DOHH2 (cell line): Measurements from ENCODE around the gene PCYT1B.

Experiments
- H3F3A ChIP-seq: fragments of 200-600 bp; sonication (generic), shearing (Covaris generic); 2 replicates; pipeline ENCODE4 v1.6.0; 2016; ENCODE audit warnings: antibody characterized with exemption, mild to moderate bottlenecking; ENCODE audit not compliant: control insufficient read depth, insufficient read depth
- H3K27ac ChIP-seq: fragments of 200-600 bp; sonication (generic); 2 replicates; pipeline ENCODE4 v1.5.1; 2014; ENCODE audit warnings: low read depth, mild to moderate bottlenecking, low read length, moderate library complexity
- H3K27me3 ChIP-seq: fragments of 200-600 bp; sonication (generic); 2 replicates; pipeline ENCODE4 v1.6.1; 2014; ENCODE audit warnings: mild to moderate bottlenecking, low read length, mixed read lengths; ENCODE audit not compliant: control insufficient read depth
- H3K36me3 ChIP-seq: fragments of 200-600 bp; sonication (generic); 2 replicates; pipeline ENCODE4 v1.6.1; 2014; ENCODE audit warnings: mild to moderate bottlenecking, low read length, moderate library complexity, mixed read lengths; ENCODE audit not compliant: control insufficient read depth
- H3K4me1 ChIP-seq: fragments of 200-600 bp; sonication (generic); 2 replicates; pipeline ENCODE4 v1.6.1; 2014; ENCODE audit warnings: mild to moderate bottlenecking, low read length, mixed read lengths; ENCODE audit not compliant: control insufficient read depth
- H3K4me2 ChIP-seq: fragments of 200-600 bp; sonication (generic); 2 replicates; pipeline ENCODE4 v1.6.0; 2014; ENCODE audit warnings: mild to moderate bottlenecking, low read length, moderate library complexity
- H3K4me3 ChIP-seq: fragments of 200-600 bp; sonication (generic); 2 replicates; pipeline ENCODE4 v1.5.1; 2014; ENCODE audit warnings: mild to moderate bottlenecking, low read length, mixed read lengths
- H3K79me2 ChIP-seq: fragments of 200-600 bp; sonication (generic); 2 replicates; pipeline ENCODE4 v1.6.1; 2014; ENCODE audit warnings: mild to moderate bottlenecking, low read length, mixed read lengths; ENCODE audit not compliant: control insufficient read depth
- H3K9me2 ChIP-seq: fragments of 200-600 bp; sonication (generic); replicated peaks from 2 replicates; pipeline ENCODE4 v1.6.1; 2014; ENCODE audit warnings: mild to moderate bottlenecking, low read length, mixed read lengths; ENCODE audit not compliant: control insufficient read depth
- H3K9me3 ChIP-seq: fragments of 200-600 bp; sonication (generic); 2 replicates; pipeline ENCODE4 v1.6.1; 2014; ENCODE audit warnings: antibody characterized with exemption, low read length, mixed read lengths; ENCODE audit not compliant: control insufficient read depth, insufficient read depth
- H4K20me1 ChIP-seq: fragments of 200-600 bp; sonication (generic); 2 replicates; pipeline ENCODE4 v1.6.0; 2014; ENCODE audit warnings: low read depth, mild to moderate bottlenecking, antibody characterized with exemption, low read length, moderate library complexity; ENCODE audit not compliant: control insufficient read depth, insufficient read depth
- CTCF ChIP-seq: fragments of 200-600 bp; sonication (generic); IDR thresholded peaks from one replicate; pipeline ENCODE4 v1.5.1; 2014; ENCODE audit warnings: antibody characterized with exemption, mild to moderate bottlenecking, low read depth, low read length; ENCODE audit not compliant: poor library complexity, severe bottlenecking
- EZH2phosphoT487 ChIP-seq: fragments of 200-600 bp; sonication (generic); IDR thresholded peaks from 2 replicates; pipeline ENCODE4 v1.6.1; 2017; ENCODE audit warnings: borderline replicate concordance, mild to moderate bottlenecking, antibody characterized with exemption, low read length, moderate library complexity, mixed read lengths

PCYT1B gene

GRCh38 chrX:24577091-24577490 lies 70.1 kb downstream of the PCYT1B start:
- TF ChIP-seq EZH2phosphoT487, result no peak
- TF ChIP-seq CTCF, result no peak
- Histone ChIP-seq H3K4me2 (no peak overlapping the region), H3K79me2 (no peaks in the 10 kb centered on the region), H4K20me1 (no peaks in the 10 kb centered on the region), H3K9me2 (no peaks in the 10 kb centered on the region), H3K9me3 (no peaks in the 10 kb centered on the region), H3K27ac (no peak overlapping the region), H3K4me3 (no peak overlapping the region), H3K36me3 (no peaks in the 10 kb centered on the region), H3F3A (no peaks in the 10 kb centered on the region), H3K27me3 (no peaks in the 10 kb centered on the region), H3K4me1 (no peaks in the 10 kb centered on the region)

- H3F3A ChIP-seq, result no peaks in the 10 kb centered on the region
- no peaks in the 10 kb centered on the region for H3K9me3 ChIP-seq
- no peak overlapping the region for H3K4me3 ChIP-seq
- H3K27me3 ChIP-seq, result no peaks in the 10 kb centered on the region
- no peaks in the 10 kb centered on the region for H3K79me2 ChIP-seq
- no peaks in the 10 kb centered on the region for H3K4me1 ChIP-seq
- no peaks in the 10 kb centered on the region for H4K20me1 ChIP-seq
- no peak overlapping the region for H3K4me2 ChIP-seq
- TF ChIP-seq EZH2phosphoT487, result no peak
- no peak for TF ChIP-seq CTCF
- no peak overlapping the region for H3K27ac ChIP-seq
- no peaks in the 10 kb centered on the region for H3K9me2 ChIP-seq
- H3K36me3 ChIP-seq, result no peaks in the 10 kb centered on the region
Measured at GRCh38 chrX:24575496-24575895, 71.7 kb downstream of the PCYT1B start.

DNA sequence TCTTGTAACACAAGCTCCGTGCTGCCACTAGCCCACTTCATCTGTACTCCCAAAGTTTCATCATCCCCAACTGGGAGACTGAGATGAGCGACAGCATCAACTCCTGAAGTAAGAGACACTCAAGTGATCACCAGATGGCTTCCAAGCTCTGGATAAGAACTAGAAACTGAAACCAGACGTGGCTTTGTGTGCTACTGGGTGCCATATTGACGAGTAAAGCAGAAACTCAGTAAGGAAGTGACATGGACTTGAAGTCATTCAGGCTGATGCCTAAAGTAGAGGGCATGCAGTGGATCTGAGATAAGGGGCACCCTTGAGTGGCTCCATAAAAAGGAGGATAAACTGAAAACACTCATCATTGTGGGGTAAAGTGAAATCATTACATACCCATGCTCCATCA lies 72.4 kb downstream of the PCYT1B start:
- H3K9me3 ChIP-seq, result no peaks in the 10 kb centered on the region
- TF ChIP-seq CTCF, result no peak
- no peak for TF ChIP-seq EZH2phosphoT487

DNA sequence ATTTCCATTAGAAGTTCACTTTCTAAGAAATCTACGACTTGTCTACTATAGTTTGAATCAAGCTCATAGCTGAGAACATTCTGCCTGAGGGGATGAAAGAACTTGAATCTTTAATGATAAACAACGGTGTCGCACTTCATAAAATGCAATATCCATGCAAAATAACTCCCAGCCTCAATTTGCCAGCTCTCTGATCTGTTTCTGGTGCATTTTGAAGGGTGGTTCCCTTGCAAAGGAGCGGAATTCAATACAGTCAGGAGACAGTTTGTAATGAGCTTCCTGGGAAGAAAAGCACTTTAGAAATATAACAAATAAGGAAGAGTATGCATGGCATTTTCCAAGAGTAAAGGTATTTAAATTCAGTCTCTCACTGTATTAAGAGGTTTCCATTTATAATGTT lies 80.0 kb downstream of the PCYT1B start:
- Histone ChIP-seq H3K9me3 (no peaks in the 10 kb centered on the region), H3K4me3 (no peak overlapping the region), H3K27ac (no peak overlapping the region), H4K20me1 (no peaks in the 10 kb centered on the region), H3K4me1 (no peaks in the 10 kb centered on the region), H3K79me2 (no peaks in the 10 kb centered on the region), H3F3A (no peaks in the 10 kb centered on the region), H3K27me3 (no peaks in the 10 kb centered on the region), H3K4me2 (no peak overlapping the region), H3K9me2 (no peaks in the 10 kb centered on the region), H3K36me3 (no peaks in the 10 kb centered on the region)
- TF ChIP-seq CTCF, result no peak
- no peak for TF ChIP-seq EZH2phosphoT487

More for the DNA sequence above, 72.4 kb downstream of the PCYT1B start:
- Histone ChIP-seq H3K9me2 (no peaks in the 10 kb centered on the region), H4K20me1 (no peaks in the 10 kb centered on the region), H3K4me2 (no peak overlapping the region), H3K79me2 (no peaks in the 10 kb centered on the region), H3K4me3 (no peak overlapping the region), H3K36me3 (no peaks in the 10 kb centered on the region), H3K27ac (no peak overlapping the region), H3F3A (no peaks in the 10 kb centered on the region), H3K4me1 (no peaks in the 10 kb centered on the region), H3K27me3 (no peaks in the 10 kb centered on the region)
